ENCODE measurements around the gene AGPAT1. TPM values are rescaled to one million over a fixed set of nuclear protein-coding genes. Genes with fewer than 3 reads are reported as not detected.
A peak's percentile ranks its signal among the peaks of the same experiment; 100 is the strongest.

The AGPAT1 gene
- total and polyA plus RNA-seq, 2 of the 13 experiments (the other 11 are each of a cell fraction or from before 2014, with no cell fraction given) = 51.3 to 139 TPM

- no peak for TF ChIP-seq UBTF (CRISPR knock-in tag; IDR thresholded peaks at IDR 0.05)
- TF ChIP-seq ZNF232 (CRISPR knock-in tag; IDR thresholded peaks at IDR 0.05; ENCODE audit: borderline replicate concordance) = no peak
- no peak for TF ChIP-seq ZSCAN21 (CRISPR knock-in tag; IDR thresholded peaks at IDR 0.05; ENCODE audit: borderline replicate concordance)
- no peak for TF ChIP-seq TERF1 (CRISPR knock-in tag; IDR thresholded peaks at IDR 0.05)
- TF ChIP-seq ZHX1 (CRISPR knock-in tag; IDR thresholded peaks at IDR 0.05; ENCODE audit: low read depth) = no peak; the same call in 1 of the 2 replicates
- TF ChIP-seq YY1 (IDR thresholded peaks at IDR 0.05; ENCODE audit: insufficient read depth, insufficient replicate concordance, low read depth, low read length) = peak; percentile 32
- TF ChIP-seq BHLHE40 (IDR thresholded peaks at IDR 0.05; ENCODE audit: low read length) = no peak
- no peak; the same call in 1 of the 2 replicates for TF ChIP-seq ZSCAN25 (CRISPR knock-in tag; IDR thresholded peaks at IDR 0.05)
- no peak for TF ChIP-seq ZNF616 (CRISPR knock-in tag; IDR thresholded peaks at IDR 0.05; ENCODE audit: low read depth)
- no peak for TF ChIP-seq ATM (IDR thresholded peaks at IDR 0.05; ENCODE audit: borderline replicate concordance)
- no peak for TF ChIP-seq RBM22 (optimal IDR thresholded peaks at IDR 0.05; ENCODE audit: low read length)
- no peak for TF ChIP-seq MBNL3 (CRISPR knock-in tag; conservative IDR thresholded peaks at IDR 0.05)
- TF ChIP-seq GABPB1 (CRISPR knock-in tag; IDR thresholded peaks at IDR 0.05) = peak; percentile 94
- TF ChIP-seq CAMTA2 (CRISPR knock-in tag; IDR thresholded peaks at IDR 0.05; ENCODE audit: borderline replicate concordance) = no peak
- TF ChIP-seq, protein P1, sequence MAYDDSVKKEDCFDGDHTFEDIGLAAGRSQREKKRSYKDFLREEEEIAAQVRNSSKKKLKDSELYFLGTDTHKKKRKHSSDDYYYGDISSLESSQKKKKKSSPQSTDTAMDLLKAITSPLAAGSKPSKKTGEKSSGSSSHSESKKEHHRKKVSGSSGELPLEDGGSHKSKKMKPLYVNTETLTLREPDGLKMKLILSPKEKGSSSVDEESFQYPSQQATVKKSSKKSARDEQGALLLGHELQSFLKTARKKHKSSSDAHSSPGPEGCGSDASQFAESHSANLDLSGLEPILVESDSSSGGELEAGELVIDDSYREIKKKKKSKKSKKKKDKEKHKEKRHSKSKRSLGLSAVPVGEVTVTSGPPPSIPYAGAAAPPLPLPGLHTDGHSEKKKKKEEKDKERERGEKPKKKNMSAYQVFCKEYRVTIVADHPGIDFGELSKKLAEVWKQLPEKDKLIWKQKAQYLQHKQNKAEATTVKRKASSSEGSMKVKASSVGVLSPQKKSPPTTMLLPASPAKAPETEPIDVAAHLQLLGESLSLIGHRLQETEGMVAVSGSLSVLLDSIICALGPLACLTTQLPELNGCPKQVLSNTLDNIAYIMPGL (CRISPR knock-in tag; IDR thresholded peaks at IDR 0.05; ENCODE audit: borderline replicate concordance in 1 of 2, low read depth in 1 of 2) = peak; percentile 62 to 74; a peak in 3 of 4 replicates
- TF ChIP-seq ZFP36L2 (CRISPR knock-in tag; IDR thresholded peaks at IDR 0.05) = no peak; the same call in 1 of the 2 replicates
- no peak for TF ChIP-seq CCDC6 (CRISPR knock-in tag; IDR thresholded peaks at IDR 0.05)
- TF ChIP-seq SIN3A (IDR thresholded peaks at IDR 0.05; ENCODE audit: borderline replicate concordance, low read depth, low read length) = peak; percentile 59
- TF ChIP-seq REPIN1 (CRISPR knock-in tag; IDR thresholded peaks at IDR 0.05; ENCODE audit: borderline replicate concordance, low read depth) = no peak
- TF ChIP-seq ZNF75D (CRISPR knock-in tag; IDR thresholded peaks at IDR 0.05; ENCODE audit: borderline replicate concordance) = no peak
- no peak for TF ChIP-seq ZNF136 (CRISPR knock-in tag; IDR thresholded peaks at IDR 0.05; ENCODE audit: low read depth)
Observed at GRCh38 chr6:32175711-32176475, at the start of gene AGPAT1 (continued).
